ENCODE data around the gene SELPLG.

- TF ChIP-seq POLR2A (IDR thresholded peaks at IDR 0.05; ENCODE audit: low read depth, low read length) (no peak), PAX5 (IDR thresholded peaks at IDR 0.05; ENCODE audit: insufficient read depth, low read length, severe bottlenecking) (no peak), POLR2AphosphoS5 (IDR thresholded peaks at IDR 0.05; ENCODE audit: low read depth, low read length) (no peak)
Measured at GRCh38 chr12:108667349-108667748, 33.7 kb upstream of the SELPLG start.

Data from GM12891 (cell line).